ENCODE measurements around the gene ABCC3. TPM values are rescaled to one million over a fixed set of nuclear protein-coding genes. Genes with fewer than 3 reads are reported as not detected.

ABCC3 gene
- total and polyA plus RNA-seq, 2 donors (not counting 3 experiments of a cell fraction or from before 2014, with no cell fraction given) = 1.1 to 2.6 TPM

GRCh38 chr17:50668838-50669581, 34.3 kb downstream of the ABCC3 start:
- dilution Hi-C loops (cut with MboI; ENCODE audit: extremely low pct_ligation_motif_present, low sequenced_read_pairs) = no loop called here

More at GRCh38 chr17:50668838-50669581, 34.3 kb downstream of the ABCC3 start:
- H4K20me1 ChIP-seq (replicated peaks; ENCODE audit: control insufficient read depth, extremely low read depth, insufficient read depth, low read length) = no peaks in the 10 kb centered on the region
- H3K9me3 ChIP-seq (replicated peaks; ENCODE audit: control insufficient read depth, insufficient read depth, low read length) = no peaks in the 10 kb centered on the region
- H3K27ac ChIP-seq (ENCODE audit: insufficient read depth, low read depth, low read length) = peak overlapping the region; percentile 50
- no peaks in the 10 kb centered on the region for H3K79me2 ChIP-seq (ENCODE audit: control insufficient read depth, insufficient read depth, low read length)
- no peaks in the 10 kb centered on the region for H3K9me1 ChIP-seq (replicated peaks; ENCODE audit: control insufficient read depth, extremely low read depth, insufficient read depth, low read length)
- DNase-seq (ENCODE audit: low read depth, low spot score) (no peak), FAIRE-seq (no peak)
- H3K36me3 ChIP-seq (ENCODE audit: control insufficient read depth in 2 of 2, extremely low read depth in 1 of 2, insufficient read depth in 2 of 2, low read length in 2 of 2) = no peaks in the 10 kb centered on the region
- no peak overlapping the region for H3K9ac ChIP-seq (replicated peaks; ENCODE audit: extremely low read depth, insufficient read depth, low read length)
- ChIA-PET POLR2A (interaction anchor here (1.1 kb wide), 1 partner anchor 8 kb away, joined by 3 read pairs; no protein-coding TSS in a partner anchor), CTCF (interaction anchor here (0.6 to 5.2 kb wide), 6 partner anchors 10 to 46 kb away, joined by 3 to 21 read pairs (median 4); no protein-coding TSS in a partner anchor)
- intact Hi-C loops (cut with micrococcal nuclease) = loop anchor here (1.0 kb wide), 1 partner anchor 9 kb away; no protein-coding TSS in a partner anchor
- TF ChIP-seq MAX (IDR thresholded peaks at IDR 0.05; ENCODE audit: insufficient read depth, insufficient read length) (no peak), EZH2 (IDR thresholded peaks at IDR 0.05; ENCODE audit: borderline replicate concordance, low read depth, low read length, severe bottlenecking) (no peak), JUN (IDR thresholded peaks at IDR 0.05; ENCODE audit: borderline replicate concordance, insufficient read depth, insufficient read length, low read depth) (no peak), POLR2AphosphoS5 (IDR thresholded peaks at IDR 0.05; ENCODE audit: insufficient read depth, low read depth, low read length) (no peak), CTCF (IDR thresholded peaks at IDR 0.05; ENCODE audit: extremely low read depth in 1 of 2, insufficient read depth in 1 of 2, low read depth in 1 of 2, low read length in 2 of 2) (no peak), MYC (IDR thresholded peaks at IDR 0.05; ENCODE audit: low read depth, low read length) (no peak), FOS (IDR thresholded peaks at IDR 0.05; ENCODE audit: borderline replicate concordance, insufficient read depth, low read length) (no peak), POLR2A (IDR thresholded peaks at IDR 0.05; ENCODE audit: low read depth, low read length) (no peak), GATA2 (IDR thresholded peaks at IDR 0.05; ENCODE audit: insufficient read depth, insufficient read length, low read depth, low read length) (no peak)
- H3K4me3 ChIP-seq (replicated peaks in 1 of 3; ENCODE audit: insufficient read depth in 1 of 3, low read depth in 1 of 3, low read length in 3 of 3) = no peak overlapping the region
- peak overlapping the region; percentile 53 for H2AFZ ChIP-seq (ENCODE audit: low read depth, low read length)
- no peaks in the 10 kb centered on the region for H3K27me3 ChIP-seq (ENCODE audit: control insufficient read depth in 2 of 2, insufficient read depth in 2 of 2, low read length in 2 of 2)
- H3K4me2 ChIP-seq (ENCODE audit: insufficient read depth, low read length) = no peak overlapping the region
- BruUV-seq (replicated peaks) = no TSS peak
- H3K4me1 ChIP-seq (ENCODE audit: control insufficient read depth, extremely low read depth, insufficient read depth, low read length) = peaks cover 14% of the 10 kb centered on the region

Data from endothelial cell of umbilical vein (primary cell).